GM12864 (cell line): ENCODE data around the gene REEP2.

Source experiments
- DNase-seq: peaks from one replicate; pipeline ENCODE4 v3.0.0-alpha.2; 2011; ENCODE audit warnings: low read depth
- H3K4me3 ChIP-seq: 2 replicates; pipeline ENCODE4 v1.5.1; 2011; ENCODE audit warnings: mild to moderate bottlenecking, low read depth, low read length, control low read depth
- TF ChIP-seq, protein P1 (sequence below): IDR thresholded peaks from 2 replicates; pipeline ENCODE4 v1.5.1; 2011; ENCODE audit warnings: low read depth, mild to moderate bottlenecking, moderate library complexity, low read length, control low read depth, inconsistent platforms; ENCODE audit errors: missing control alignments

The REEP2 gene

DNA sequence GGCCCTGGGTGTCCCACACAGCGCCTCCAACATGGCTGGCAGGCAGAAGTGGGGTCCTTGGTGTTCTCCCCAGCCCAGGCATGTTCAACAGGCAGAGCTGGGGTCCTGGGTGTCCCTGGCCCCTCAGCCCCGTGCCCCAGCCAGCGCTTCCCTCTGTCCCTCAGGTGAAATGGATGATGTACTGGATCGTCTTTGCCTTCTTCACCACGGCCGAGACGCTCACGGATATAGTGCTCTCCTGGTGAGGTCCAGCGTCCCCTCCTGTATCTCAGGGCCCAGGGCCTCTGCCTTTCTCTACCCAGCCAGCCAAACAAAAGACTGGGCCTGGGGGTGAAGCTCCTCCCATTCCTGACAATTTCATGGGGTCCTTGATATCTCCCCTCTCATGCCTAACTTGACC lies 2.4 kb downstream of the REEP2 start:
- no peak overlapping the region for H3K4me3 ChIP-seq
- TF ChIP-seq, protein P1, sequence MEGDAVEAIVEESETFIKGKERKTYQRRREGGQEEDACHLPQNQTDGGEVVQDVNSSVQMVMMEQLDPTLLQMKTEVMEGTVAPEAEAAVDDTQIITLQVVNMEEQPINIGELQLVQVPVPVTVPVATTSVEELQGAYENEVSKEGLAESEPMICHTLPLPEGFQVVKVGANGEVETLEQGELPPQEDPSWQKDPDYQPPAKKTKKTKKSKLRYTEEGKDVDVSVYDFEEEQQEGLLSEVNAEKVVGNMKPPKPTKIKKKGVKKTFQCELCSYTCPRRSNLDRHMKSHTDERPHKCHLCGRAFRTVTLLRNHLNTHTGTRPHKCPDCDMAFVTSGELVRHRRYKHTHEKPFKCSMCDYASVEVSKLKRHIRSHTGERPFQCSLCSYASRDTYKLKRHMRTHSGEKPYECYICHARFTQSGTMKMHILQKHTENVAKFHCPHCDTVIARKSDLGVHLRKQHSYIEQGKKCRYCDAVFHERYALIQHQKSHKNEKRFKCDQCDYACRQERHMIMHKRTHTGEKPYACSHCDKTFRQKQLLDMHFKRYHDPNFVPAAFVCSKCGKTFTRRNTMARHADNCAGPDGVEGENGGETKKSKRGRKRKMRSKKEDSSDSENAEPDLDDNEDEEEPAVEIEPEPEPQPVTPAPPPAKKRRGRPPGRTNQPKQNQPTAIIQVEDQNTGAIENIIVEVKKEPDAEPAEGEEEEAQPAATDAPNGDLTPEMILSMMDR, result no peak
- DNase-seq, result no peak

DNA sequence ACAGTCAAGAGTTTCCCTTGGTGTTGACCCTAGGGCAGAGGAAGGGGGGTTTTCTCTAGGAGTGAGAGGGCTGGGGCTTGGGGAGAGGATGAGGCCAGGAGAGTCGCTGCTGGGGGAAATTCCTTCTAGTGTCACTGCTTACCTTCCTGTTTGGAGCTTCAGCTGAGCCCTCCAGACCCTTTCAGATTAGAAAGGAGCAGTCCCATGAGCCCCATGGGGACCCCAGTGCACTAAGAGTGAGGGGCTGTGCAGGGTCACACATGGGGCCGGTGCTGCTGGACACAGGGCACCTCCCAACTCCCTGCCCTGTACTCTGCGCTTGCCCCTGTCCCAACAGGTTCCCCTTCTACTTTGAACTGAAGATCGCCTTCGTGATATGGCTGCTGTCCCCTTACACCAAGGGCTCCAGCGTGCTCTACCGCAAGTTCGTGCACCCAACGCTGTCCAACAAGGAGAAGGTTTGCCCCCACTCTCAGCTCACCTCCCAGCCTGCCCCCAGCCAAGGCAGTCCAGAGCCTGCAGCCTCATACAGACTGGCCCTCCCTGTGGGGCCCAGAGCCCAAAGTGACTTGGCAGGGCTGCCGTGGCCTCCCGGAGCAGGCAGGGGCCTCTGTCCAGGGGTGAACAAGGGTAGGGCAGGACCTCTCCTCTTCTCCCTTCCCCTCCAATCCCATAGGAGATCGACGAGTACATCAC lies 5.4 kb downstream of the REEP2 start:
- no peak for DNase-seq
- H3K4me3 ChIP-seq, result no peak overlapping the region
- TF ChIP-seq, protein P1, result no peak

DNA sequence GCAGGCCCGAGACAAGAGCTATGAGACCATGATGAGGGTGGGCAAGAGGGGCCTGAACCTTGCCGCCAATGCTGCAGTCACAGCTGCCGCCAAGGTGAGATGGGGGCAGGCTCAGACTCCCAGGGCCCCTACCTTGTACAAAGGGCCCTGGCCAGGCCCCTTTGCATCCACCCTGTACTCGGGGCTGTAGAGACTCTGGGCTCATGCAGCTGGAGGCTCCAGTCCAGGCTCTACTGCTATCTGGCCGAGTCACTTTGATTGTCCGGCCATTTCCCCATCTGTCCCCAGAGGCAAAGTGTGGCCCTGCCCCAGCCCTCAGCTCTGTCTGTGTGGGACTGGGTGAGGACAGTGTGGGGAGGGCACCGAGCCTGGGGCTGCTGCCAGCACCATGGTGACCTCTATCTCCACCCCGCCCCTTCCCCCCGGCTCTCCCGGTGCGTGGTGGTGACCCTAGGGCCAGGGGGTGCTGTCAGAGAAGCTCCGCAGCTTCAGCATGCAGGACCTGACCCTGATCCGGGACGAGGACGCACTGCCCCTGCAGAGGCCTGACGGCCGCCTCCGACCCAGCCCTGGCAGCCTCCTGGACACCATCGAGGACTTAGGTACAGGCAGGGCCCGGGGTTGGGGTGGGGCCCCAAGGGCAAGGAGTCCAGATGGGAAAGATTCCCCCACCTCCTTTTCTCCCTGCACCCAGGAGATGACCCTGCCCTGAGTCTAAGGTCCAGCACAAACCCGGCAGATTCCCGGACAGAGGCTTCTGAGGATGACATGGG lies 6.1 kb downstream of the REEP2 start:
- TF ChIP-seq, protein P1, result no peak
- DNase-seq, result no peak
- no peak overlapping the region for H3K4me3 ChIP-seq

DNA sequence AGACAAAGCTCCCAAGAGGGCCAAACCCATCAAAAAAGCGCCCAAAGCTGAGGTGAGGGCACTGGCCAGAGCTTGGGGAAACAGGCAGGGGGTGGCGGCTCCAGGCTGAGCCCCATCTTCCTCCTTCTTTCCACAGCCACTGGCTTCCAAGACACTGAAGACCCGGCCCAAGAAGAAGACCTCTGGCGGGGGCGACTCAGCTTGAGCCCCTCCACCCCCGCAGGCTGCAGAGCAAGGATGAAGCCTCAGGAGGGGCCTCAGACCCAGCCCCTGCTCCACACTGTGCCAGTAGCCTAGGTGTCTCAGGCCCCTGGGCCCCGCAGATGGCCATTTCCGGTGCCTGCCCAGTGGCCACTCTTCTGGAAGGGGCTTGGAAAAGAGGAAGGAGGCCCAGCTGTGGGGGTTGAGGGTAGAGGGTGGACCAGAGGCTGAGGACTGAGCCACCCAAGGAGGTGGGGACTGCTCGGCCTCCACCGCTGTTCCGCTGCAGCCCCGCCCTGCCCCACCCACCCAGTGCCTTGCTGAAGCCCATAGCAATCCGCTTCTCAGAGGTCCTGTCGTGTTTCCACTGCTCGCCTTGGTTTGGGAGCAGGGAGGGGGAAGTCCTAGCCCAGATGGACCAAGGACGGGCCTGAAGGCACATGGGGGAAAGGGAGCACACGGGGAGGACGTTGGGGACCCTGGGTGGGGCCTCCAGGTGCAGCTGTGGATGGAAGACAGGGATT lies 6.9 kb downstream of the REEP2 start:
- no peak overlapping the region for H3K4me3 ChIP-seq
- TF ChIP-seq, protein P1, result no peak
- no peak for DNase-seq

DNA sequence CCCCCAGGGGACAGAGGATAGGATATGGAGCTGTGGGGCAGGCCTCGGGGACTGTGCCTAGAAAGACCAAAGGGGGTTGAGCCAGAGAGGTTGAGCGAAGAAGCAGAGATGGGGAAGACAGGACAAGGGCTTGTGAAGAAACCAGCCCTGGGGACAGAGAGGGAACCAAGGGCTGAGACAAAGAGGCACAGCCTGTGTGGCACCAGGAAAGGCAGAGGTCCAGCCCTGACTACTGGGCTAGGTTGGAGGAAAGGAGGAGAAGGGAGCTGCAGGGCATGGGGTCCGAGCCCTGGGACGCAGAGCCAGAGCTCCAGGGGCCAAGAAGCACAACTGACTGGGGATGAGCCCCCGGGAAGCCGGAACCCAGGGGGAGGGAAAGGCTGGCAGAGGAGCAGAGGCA lies 9.2 kb downstream of the REEP2 start:
- TF ChIP-seq, protein P1, result no peak
- H3K4me3 ChIP-seq, result no peak overlapping the region
- no peak for DNase-seq

DNA sequence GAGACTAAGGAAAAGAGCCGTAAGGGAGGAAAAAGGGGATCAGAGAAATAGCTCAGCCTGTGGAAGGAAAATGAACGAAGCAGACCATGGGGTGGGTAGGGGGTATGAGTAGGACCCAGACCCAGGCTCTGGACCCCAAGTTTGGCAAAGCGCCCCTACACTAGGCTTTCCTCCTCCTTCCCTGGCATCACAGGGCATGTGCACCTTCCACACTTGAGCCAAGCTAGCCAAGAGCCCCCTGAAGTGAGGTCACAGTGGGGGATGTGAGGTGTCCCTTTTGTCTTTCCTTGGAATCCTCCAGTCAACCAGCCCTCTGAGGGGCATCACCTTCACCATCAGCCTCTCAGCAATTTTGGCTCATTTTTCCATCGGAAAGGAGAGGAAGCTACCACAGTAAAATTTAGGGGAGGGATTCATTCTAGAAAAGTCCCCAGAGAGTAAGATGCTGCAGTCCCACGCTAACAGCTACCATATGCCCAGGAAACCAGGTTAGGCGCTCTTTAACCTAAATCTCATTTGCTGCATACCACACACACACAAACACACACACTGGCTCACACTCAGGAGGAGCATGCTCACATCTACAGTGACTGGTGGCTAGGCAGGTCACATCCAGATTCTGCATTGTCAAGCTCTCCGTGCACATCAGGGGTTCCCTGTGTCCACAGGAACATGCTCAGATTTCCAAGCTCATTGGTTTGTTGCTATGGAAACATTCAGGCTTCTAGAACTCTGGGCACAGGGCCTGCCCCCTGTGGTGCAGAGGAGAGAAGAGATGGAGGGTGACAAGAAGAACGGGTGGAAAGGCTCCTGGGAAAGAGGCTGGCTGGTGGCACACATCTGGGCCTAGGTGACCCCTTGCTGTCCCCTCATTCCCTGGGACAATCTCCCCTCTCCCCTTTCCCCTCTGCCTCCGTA lies 9.9 kb downstream of the REEP2 start:
- TF ChIP-seq, protein P1, result no peak
- no peak for DNase-seq
- H3K4me3 ChIP-seq, result no peak overlapping the region
